HEK293 (cell line): Measurements from ENCODE around the gene GNG7.
"Not testable (repeated sequence)": the region's sequence is repeated elsewhere in the genome, so short reads cannot be mapped to it uniquely, and the experiment has no call there.

ENCODE experiments used
- CTCF ChIA-PET: fragments of 350-600 bp; formaldehyde crosslinking; extraction: SDS; loops from one replicate; lab custom pipeline; 2021; ENCODE audit warnings: antibody characterized with exemption; lab: Yijun Ruan, JAX
- POLR2A ChIA-PET: fragments of 300-600 bp; formaldehyde crosslinking; extraction: SDS; loops from one replicate; lab custom pipeline; 2020; ENCODE audit warnings: antibody characterized with exemption, inconsistent platforms; lab: Yijun Ruan, JAX
- H3K27ac ChIP-seq: fragments of 200-500 bp; sonication (Bioruptor generic); 2 replicates; pipeline ENCODE4 v1.5.1; 2014; ENCODE audit warnings: low read depth, low read length, control low read depth, inconsistent platforms; ENCODE audit errors: extremely low read depth
- H3K36me3 ChIP-seq, 2 experiments: fragments of 200-500 bp in 1 of 2; sonication (Bioruptor generic) in 1 of 2; 1 replicate in 1 of 2; 2 replicates in 1 of 2; pipeline ENCODE4 v1.5.1; 2014 to 2017; ENCODE audit warnings: inconsistent platforms in 2 of 2, low read length in 2 of 2; ENCODE audit not compliant: control insufficient read depth in 2 of 2, insufficient read depth in 1 of 2
- H3K4me1 ChIP-seq: fragments of 200-500 bp; sonication (Bioruptor generic); 2 replicates; pipeline ENCODE4 v1.5.1; 2014; ENCODE audit warnings: mild to moderate bottlenecking, low read length, inconsistent platforms; ENCODE audit not compliant: control insufficient read depth, insufficient read depth
- H3K4me3 ChIP-seq: 2 replicates; pipeline ENCODE4 v1.5.1; 2011; ENCODE audit warnings: low read depth, mild to moderate bottlenecking, control low read depth, low read length, moderate library complexity
- H3K9me3 ChIP-seq: fragments of 200-500 bp; sonication (Bioruptor generic); 2 replicates; pipeline ENCODE4 v1.5.1; 2014; ENCODE audit warnings: low read depth, low read length, inconsistent platforms; ENCODE audit not compliant: control insufficient read depth, insufficient read depth
- OVOL3 ChIP-seq: fragments of 450-650 bp; formaldehyde crosslinking; IDR thresholded peaks from 2 replicates; pipeline ENCODE4 v1.5.1; 2016; ENCODE audit warnings: missing biosample characterization, missing genetic modification characterization
- PRDM1 ChIP-seq: fragments of 450-650 bp; formaldehyde crosslinking; IDR thresholded peaks from 2 replicates; pipeline ENCODE4; 2016; ENCODE audit warnings: missing biosample characterization, missing genetic modification characterization
- PRDM6 ChIP-seq: fragments of 450-650 bp; formaldehyde crosslinking; IDR thresholded peaks from 2 replicates; pipeline ENCODE4 v1.5.1; 2017; ENCODE audit warnings: missing biosample characterization, missing genetic modification characterization
- SETDB1 ChIP-seq: IDR thresholded peaks from one replicate; pipeline ENCODE4 v1.6.1; 2017; ENCODE audit warnings: mild to moderate bottlenecking, low read length, moderate library complexity, mixed read lengths; ENCODE audit not compliant: insufficient read length
- ZBTB17 ChIP-seq: fragments of 450-650 bp; formaldehyde crosslinking; IDR thresholded peaks from 2 replicates; pipeline ENCODE4 v1.5.1; 2016; ENCODE audit warnings: missing biosample characterization, missing genetic modification characterization
- ZBTB20 ChIP-seq: fragments of 450-650 bp; formaldehyde crosslinking; IDR thresholded peaks from 2 replicates; pipeline ENCODE4 v1.5.1; 2016; ENCODE audit warnings: missing biosample characterization, missing genetic modification characterization
- ZBTB44 ChIP-seq: fragments of 450-650 bp; IDR thresholded peaks from 2 replicates; pipeline ENCODE4 v1.5.1; 2018; ENCODE audit warnings: missing biosample characterization, mild to moderate bottlenecking, missing genetic modification characterization
- ZIC2 ChIP-seq: fragments of 450-650 bp; formaldehyde crosslinking; IDR thresholded peaks from 2 replicates; pipeline ENCODE4 v1.5.1; 2016; ENCODE audit warnings: missing biosample characterization, missing genetic modification characterization
- ZNF121 ChIP-seq: fragments of 450-650 bp; formaldehyde crosslinking; IDR thresholded peaks from 2 replicates; pipeline ENCODE4 v1.5.1; 2016; ENCODE audit warnings: missing biosample characterization, missing genetic modification characterization
- ZNF133 ChIP-seq: fragments of 450-650 bp; formaldehyde crosslinking; IDR thresholded peaks from 2 replicates; pipeline ENCODE4 v1.5.1; 2016; ENCODE audit warnings: missing biosample characterization, missing genetic modification characterization
- ZNF221 ChIP-seq: fragments of 450-650 bp; formaldehyde crosslinking; IDR thresholded peaks from 2 replicates; pipeline ENCODE4 v1.5.1; 2017; ENCODE audit warnings: missing biosample characterization, missing genetic modification characterization, borderline replicate concordance
- ZNF274 ChIP-seq, 2 experiments: fragments of 200-500 bp in 1 of 2; fragments of 450-650 bp in 1 of 2; sonication (Bioruptor generic) in 1 of 2; formaldehyde crosslinking in 1 of 2; IDR thresholded peaks; 2 replicates each; pipeline versions ENCODE4 v1.5.1 to v1.6.1; 2014 to 2016; ENCODE audit warnings: borderline replicate concordance in 1 of 2, inconsistent platforms in 1 of 2, low read length in 1 of 2, missing biosample characterization in 1 of 2, missing genetic modification characterization in 1 of 2
- ZNF335 ChIP-seq: fragments of 450-650 bp; formaldehyde crosslinking; conservative IDR thresholded peaks from 2 replicates; pipeline ENCODE4 v1.5.1; 2016; ENCODE audit warnings: missing biosample characterization, missing genetic modification characterization
- ZNF366 ChIP-seq: fragments of 450-650 bp; formaldehyde crosslinking; conservative IDR thresholded peaks from 2 replicates; pipeline ENCODE4 v1.5.1; 2016; ENCODE audit warnings: missing biosample characterization, missing genetic modification characterization
- ZNF596 ChIP-seq: fragments of 450-650 bp; IDR thresholded peaks from 2 replicates; pipeline ENCODE4 v1.5.0; 2018; ENCODE audit warnings: missing biosample characterization, mild to moderate bottlenecking, missing genetic modification characterization, moderate library complexity
- ZNF670 ChIP-seq: fragments of 450-650 bp; formaldehyde crosslinking; IDR thresholded peaks from 2 replicates; pipeline ENCODE4 v1.5.1; 2016; ENCODE audit warnings: missing biosample characterization, missing genetic modification characterization, low read depth
- ZNF677 ChIP-seq: fragments of 450-650 bp; IDR thresholded peaks from 2 replicates; pipeline ENCODE4 v1.5.0; 2018; ENCODE audit warnings: missing biosample characterization, mild to moderate bottlenecking, missing genetic modification characterization, moderate library complexity
- ZNF791 ChIP-seq: fragments of 450-650 bp; formaldehyde crosslinking; IDR thresholded peaks from 2 replicates; pipeline ENCODE4 v1.5.1; 2016; ENCODE audit warnings: missing biosample characterization, missing genetic modification characterization
- ZSCAN5A ChIP-seq: fragments of 450-650 bp; formaldehyde crosslinking; IDR thresholded peaks from 2 replicates; pipeline ENCODE4 v1.5.1; 2016; ENCODE audit warnings: missing biosample characterization, missing genetic modification characterization

Gene GNG7

GRCh38 chr19:2653218-2653617 lies 49.3 kb downstream of the GNG7 start (continued):
- TF ChIP-seq SETDB1 = no peak

- Histone ChIP-seq H3K4me3 (no peak overlapping the region), H3K36me3 (no peaks in the 10 kb centered on the region), H3K9me3 (no peaks in the 10 kb centered on the region), H3K4me1 (no peaks in the 10 kb centered on the region), H3K27ac (no peak overlapping the region)
- no peak for TF ChIP-seq ZBTB20 (tag by site-specific recombination)
- TF ChIP-seq ZNF121 (tag by site-specific recombination) = peak; percentile 89
- CTCF ChIA-PET = interaction anchor here (0.6 kb wide), 1 partner anchor 12 kb away, joined by 3 read pairs; no protein-coding TSS in a partner anchor
- POLR2A ChIA-PET = no interaction called here
These were observed 49.9 kb downstream of the GNG7 start for GRCh38 chr19:2652504-2653099.

DNA sequence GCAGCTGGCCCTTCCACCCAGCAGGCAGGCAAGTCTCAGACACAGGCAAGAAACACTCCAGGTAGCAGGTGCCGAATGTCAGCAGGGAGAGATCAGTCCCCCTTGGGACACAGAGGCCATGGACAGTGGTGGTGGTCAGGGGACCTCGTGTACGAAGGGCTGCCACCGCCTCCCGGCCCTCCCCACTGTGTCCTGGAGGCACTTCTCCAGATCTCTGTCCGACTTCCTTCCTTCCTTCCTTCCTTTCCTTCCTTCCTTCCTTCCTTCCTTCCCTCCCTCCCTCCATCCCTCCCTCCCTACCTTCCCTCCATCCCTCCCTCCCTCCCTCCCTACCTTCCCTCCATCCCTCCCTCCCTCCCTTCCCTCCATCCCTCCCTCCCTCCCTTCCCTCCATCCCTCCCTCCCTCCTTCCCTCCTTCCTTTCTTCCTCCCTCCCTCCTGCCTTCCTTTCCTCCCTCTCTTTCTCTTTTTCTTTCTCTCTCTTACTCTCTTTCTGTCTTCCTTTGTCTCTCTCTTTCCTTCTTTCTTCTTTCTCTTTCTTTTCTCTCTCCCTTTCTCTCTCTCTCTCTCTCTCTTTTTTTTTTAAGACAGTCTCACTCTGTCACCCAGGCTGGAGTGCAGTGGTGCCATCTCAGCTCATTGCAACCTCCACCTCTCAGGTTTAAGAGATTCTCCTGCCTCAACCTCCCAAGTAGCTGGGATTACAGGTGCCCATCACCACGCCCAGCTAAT lies 51.3 kb downstream of the GNG7 start:
- peak; percentile 54; the same call in 1 of the 2 replicates for TF ChIP-seq ZNF596 (tag by site-specific recombination)
- peak; percentile 88 for TF ChIP-seq PRDM1 (tag by site-specific recombination)
- peak; percentile 65 for TF ChIP-seq ZNF366 (tag by site-specific recombination)
- POLR2A ChIA-PET, H3K9me3 ChIP-seq, H3K4me3 ChIP-seq, H3K36me3 ChIP-seq, H3K4me1 ChIP-seq, H3K27ac ChIP-seq: not testable (repeated sequence)
- CTCF ChIA-PET = interaction anchor here (1.0 kb wide), 1 partner anchor 12 kb away, joined by 3 read pairs; no protein-coding TSS in a partner anchor

- Histone ChIP-seq H3K27ac (no peak overlapping the region), H3K4me1 (no peaks in the 10 kb centered on the region)
- TF ChIP-seq ZNF221 (tag by site-specific recombination) (no peak), ZNF791 (tag by site-specific recombination) (no peak), ZNF670 (tag by site-specific recombination) (no peak), ZNF274 (IDR thresholded peaks at IDR 0.05; ENCODE audit: low read length) (no peak), ZNF274 (tag by site-specific recombination; IDR thresholded peaks at IDR 0.05; ENCODE audit: borderline replicate concordance) (no peak), ZBTB17 (tag by site-specific recombination) (no peak)
- TF ChIP-seq, all 188 proteins: peak for 0
- Histone ChIP-seq H3K4me3 (no peak overlapping the region), H3K36me3 (no peaks in the 10 kb centered on the region), H3K9me3 (no peaks in the 10 kb centered on the region)
- CTCF ChIA-PET = interaction anchor here (1.0 kb wide), 1 partner anchor 11 kb away, joined by 3 read pairs; no protein-coding TSS in a partner anchor
- POLR2A ChIA-PET = interaction anchor here (0.6 kb wide), 1 partner anchor 316 kb away, joined by 7 read pairs; no protein-coding TSS in a partner anchor
These were observed 52.0 kb downstream of the GNG7 start for GRCh38 chr19:2650515-2650914.

DNA sequence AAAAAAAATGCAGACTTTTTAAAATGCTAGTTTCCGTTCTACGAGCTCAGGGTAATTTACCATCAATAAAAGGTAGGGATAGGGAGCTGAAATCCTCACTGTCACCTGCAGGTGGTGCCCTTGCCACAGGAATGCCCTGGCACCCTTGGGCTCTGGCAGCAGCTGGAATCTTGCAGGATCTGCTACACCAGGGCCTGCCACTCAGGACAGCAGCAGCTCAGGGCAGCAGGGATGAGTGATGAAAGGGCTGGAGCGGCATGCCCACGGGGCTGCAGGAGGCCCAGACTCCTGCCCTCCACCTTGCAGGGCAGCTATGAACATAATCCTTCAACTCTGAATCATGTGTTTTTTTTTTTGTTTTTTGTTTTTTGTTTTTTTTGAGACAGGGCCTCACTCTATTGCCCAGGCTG lies 54.0 kb downstream of the GNG7 start:
- H3K4me1 ChIP-seq = no peaks in the 10 kb centered on the region
- TF ChIP-seq ZNF133 (tag by site-specific recombination) (no peak), ZSCAN5A (peak; percentile 90; the same call in 1 of the 2 replicates), ZNF677 (tag by site-specific recombination) (no peak; the same call in 1 of the 2 replicates), ZBTB44 (tag by site-specific recombination) (peak; percentile 90), ZNF791 (tag by site-specific recombination) (no peak), ZNF335 (peak; percentile 32; the same call in 1 of the 2 replicates), ZIC2 (tag by site-specific recombination) (peak; percentile 28; the same call in 1 of the 2 replicates), OVOL3 (tag by site-specific recombination) (no peak), PRDM6 (no peak)

More for the DNA sequence above, 54.0 kb downstream of the GNG7 start:
- no peaks in the 10 kb centered on the region for H3K36me3 ChIP-seq
- ChIA-PET CTCF (interaction anchor here (0.6 to 3.6 kb wide), 37 partner anchors 9 to 513 kb away, joined by 3 to 54 read pairs (median 4); partner anchors contain the start of genes GNG7, SGTA and ZNF554), POLR2A (interaction anchor here (0.6 to 1.3 kb wide), 10 partner anchors 9 to 374 kb away, joined by 3 to 10 read pairs (median 4); partner anchors contain the start of genes GADD45B, SGTA and SLC39A3)
- H3K27ac ChIP-seq = no peak overlapping the region
- H3K4me3 ChIP-seq = no peak overlapping the region
- H3K9me3 ChIP-seq = no peaks in the 10 kb centered on the region
